ENCODE measurements around the gene ETV1.

- TF ChIP-seq, protein P1, sequence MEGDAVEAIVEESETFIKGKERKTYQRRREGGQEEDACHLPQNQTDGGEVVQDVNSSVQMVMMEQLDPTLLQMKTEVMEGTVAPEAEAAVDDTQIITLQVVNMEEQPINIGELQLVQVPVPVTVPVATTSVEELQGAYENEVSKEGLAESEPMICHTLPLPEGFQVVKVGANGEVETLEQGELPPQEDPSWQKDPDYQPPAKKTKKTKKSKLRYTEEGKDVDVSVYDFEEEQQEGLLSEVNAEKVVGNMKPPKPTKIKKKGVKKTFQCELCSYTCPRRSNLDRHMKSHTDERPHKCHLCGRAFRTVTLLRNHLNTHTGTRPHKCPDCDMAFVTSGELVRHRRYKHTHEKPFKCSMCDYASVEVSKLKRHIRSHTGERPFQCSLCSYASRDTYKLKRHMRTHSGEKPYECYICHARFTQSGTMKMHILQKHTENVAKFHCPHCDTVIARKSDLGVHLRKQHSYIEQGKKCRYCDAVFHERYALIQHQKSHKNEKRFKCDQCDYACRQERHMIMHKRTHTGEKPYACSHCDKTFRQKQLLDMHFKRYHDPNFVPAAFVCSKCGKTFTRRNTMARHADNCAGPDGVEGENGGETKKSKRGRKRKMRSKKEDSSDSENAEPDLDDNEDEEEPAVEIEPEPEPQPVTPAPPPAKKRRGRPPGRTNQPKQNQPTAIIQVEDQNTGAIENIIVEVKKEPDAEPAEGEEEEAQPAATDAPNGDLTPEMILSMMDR (IDR thresholded peaks at IDR 0.05; ENCODE audit: low read depth, low read length, poor library complexity, severe bottlenecking): no peak
- no peak for TF ChIP-seq EZH2phosphoT487 (IDR thresholded peaks at IDR 0.05; ENCODE audit: borderline replicate concordance, low read length)
Measured at GRCh38 chr7:13989949-13990305, 461 bp upstream of the ETV1 start.
